Measurements from ENCODE around the gene E2F3.
"Not testable (repeated sequence)": the region's sequence is repeated elsewhere in the genome, so short reads cannot be mapped to it uniquely, and the experiment has no call there.

The E2F3 gene

DNA sequence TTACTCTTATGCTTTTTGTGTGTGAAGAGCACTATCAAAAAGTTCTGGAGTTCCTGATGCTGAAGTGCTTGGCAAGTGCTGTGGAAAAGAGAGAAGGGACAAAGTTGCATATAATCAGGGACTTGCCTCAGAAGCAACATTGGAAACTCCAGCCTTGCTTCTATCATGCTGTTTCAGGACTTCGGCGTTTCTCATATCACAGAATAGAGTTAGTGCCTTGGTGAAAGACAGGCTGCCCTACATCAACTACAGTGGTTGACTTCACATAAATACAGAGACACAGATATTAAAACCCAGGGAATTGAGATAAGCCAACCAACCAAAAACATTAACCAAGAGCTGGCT lies 96.3 kb downstream of the E2F3 start:
- DNase-seq (ENCODE audit: low read depth) = no peak
- TF ChIP-seq, protein P1, sequence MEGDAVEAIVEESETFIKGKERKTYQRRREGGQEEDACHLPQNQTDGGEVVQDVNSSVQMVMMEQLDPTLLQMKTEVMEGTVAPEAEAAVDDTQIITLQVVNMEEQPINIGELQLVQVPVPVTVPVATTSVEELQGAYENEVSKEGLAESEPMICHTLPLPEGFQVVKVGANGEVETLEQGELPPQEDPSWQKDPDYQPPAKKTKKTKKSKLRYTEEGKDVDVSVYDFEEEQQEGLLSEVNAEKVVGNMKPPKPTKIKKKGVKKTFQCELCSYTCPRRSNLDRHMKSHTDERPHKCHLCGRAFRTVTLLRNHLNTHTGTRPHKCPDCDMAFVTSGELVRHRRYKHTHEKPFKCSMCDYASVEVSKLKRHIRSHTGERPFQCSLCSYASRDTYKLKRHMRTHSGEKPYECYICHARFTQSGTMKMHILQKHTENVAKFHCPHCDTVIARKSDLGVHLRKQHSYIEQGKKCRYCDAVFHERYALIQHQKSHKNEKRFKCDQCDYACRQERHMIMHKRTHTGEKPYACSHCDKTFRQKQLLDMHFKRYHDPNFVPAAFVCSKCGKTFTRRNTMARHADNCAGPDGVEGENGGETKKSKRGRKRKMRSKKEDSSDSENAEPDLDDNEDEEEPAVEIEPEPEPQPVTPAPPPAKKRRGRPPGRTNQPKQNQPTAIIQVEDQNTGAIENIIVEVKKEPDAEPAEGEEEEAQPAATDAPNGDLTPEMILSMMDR (IDR thresholded peaks at IDR 0.05; ENCODE audit: insufficient read depth, low read depth, low read length, missing control alignments) = no peak
- no peak overlapping the region for H3K4me3 ChIP-seq (ENCODE audit: low read depth, low read length)

DNA sequence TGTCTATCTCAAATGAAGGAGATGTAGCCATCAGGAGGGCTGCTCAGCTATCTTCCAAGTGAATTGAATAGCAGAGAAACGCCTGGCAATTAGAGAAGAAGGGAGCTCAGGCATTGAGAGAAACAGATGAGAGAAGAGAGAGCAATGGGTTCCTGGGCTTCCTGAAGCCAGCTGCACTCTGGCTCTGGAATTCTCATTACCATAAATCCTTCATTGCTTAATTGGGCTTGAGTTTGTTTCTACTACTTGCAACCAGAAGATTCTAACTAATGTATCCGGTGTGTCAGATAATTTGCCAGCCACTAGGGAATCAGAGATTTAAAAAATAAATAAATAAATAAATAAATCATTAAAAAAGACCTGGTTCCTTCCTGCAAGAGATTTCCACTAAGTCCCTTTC lies 107.5 kb downstream of the E2F3 start:
- TF ChIP-seq, protein P1 (IDR thresholded peaks at IDR 0.05; ENCODE audit: insufficient read depth, low read depth, low read length, missing control alignments) = no peak
- no peak for DNase-seq (ENCODE audit: low read depth)
- no peak overlapping the region for H3K4me3 ChIP-seq (ENCODE audit: low read depth, low read length)

DNA sequence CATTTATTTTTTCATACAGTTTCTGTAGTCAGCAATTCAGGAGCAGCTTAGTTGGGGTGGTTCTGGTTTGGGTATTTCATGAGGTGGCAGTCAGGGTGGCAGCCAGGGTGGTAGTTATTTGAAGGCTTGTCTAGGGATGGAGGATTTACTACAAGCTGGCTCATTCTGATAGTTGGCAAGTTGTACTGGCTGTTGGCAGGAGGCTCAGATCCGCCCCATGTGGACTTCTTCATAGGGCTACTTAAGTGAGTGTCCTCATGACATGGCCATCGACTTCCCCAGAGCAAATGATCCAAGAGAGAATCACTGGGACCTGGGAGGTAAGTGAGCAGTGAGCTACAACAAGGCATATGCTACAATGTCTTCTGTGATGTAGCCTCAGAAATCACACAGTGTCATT lies 110.2 kb downstream of the E2F3 start:
- TF ChIP-seq, protein P1 (IDR thresholded peaks at IDR 0.05; ENCODE audit: insufficient read depth, low read depth, low read length, missing control alignments) = no peak
- no peak overlapping the region for H3K4me3 ChIP-seq (ENCODE audit: low read depth, low read length)
- DNase-seq (ENCODE audit: low read depth) = no peak

DNA sequence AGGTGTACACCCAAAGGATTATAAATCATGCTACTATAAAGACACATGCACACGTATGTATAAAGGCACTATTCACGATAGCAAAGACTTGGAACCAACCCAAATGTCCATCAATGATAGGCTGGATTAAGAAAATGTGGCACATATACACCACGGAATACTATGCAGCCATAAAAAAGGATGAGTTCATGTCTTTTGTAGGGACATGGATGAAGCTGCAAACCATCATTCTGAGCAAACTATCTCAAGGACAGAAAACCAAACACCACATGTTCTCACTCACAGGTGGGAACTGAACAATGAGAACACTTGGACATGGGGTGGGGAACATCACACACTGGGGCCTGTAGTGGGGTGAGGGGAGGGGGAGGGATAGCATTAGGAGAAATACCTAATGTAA lies 123.5 kb downstream of the E2F3 start:
- not testable (repeated sequence) for DNase-seq (ENCODE audit: low read depth); H3K4me3 ChIP-seq (ENCODE audit: low read depth, low read length)

DNA sequence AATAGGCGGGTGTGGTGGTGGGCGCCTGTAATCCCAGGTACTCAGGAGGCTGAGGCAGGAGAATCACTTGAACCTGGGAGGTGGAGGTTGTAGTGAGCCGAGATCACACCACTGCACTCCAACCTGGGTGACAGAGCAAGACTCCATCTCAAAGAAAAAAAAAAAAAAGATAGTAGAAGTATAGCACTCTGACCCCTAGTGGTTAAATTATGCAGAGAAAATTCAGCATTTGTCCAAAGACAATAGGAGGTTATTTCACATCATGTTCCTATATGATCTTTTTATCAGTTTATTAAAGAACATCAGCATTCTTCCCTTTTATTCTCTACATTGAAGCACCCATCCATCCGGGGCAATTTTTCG lies 127.4 kb downstream of the E2F3 start:
- H3K4me3 ChIP-seq (ENCODE audit: low read depth, low read length) = not testable (repeated sequence)
- TF ChIP-seq, protein P1 (IDR thresholded peaks at IDR 0.05; ENCODE audit: insufficient read depth, low read depth, low read length, missing control alignments) = peak; percentile 24
- peak; percentile 59 for DNase-seq (ENCODE audit: low read depth)

DNA sequence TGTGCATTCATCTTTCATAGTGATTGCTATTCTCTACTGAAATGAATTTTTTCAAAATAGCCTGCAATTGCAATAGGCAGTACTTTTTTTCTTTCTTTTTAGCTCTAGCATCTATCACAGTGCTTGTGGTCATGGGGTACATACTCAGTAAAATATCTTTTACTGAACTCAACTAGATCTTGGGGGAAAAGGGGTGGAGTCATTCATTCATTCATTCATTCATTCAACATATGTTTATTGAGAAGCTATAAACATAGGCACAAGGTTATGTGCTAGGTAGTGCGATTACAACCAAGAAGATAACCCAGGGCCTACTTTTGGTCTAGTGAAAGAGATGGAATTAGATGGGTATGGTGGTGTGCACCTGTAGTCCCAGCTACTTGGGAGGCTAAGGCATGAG lies 131.2 kb downstream of the E2F3 start:
- DNase-seq (ENCODE audit: low read depth) = no peak
- H3K4me3 ChIP-seq (ENCODE audit: low read depth, low read length) = no peak overlapping the region
- TF ChIP-seq, protein P1 (IDR thresholded peaks at IDR 0.05; ENCODE audit: insufficient read depth, low read depth, low read length, missing control alignments) = no peak

DNA sequence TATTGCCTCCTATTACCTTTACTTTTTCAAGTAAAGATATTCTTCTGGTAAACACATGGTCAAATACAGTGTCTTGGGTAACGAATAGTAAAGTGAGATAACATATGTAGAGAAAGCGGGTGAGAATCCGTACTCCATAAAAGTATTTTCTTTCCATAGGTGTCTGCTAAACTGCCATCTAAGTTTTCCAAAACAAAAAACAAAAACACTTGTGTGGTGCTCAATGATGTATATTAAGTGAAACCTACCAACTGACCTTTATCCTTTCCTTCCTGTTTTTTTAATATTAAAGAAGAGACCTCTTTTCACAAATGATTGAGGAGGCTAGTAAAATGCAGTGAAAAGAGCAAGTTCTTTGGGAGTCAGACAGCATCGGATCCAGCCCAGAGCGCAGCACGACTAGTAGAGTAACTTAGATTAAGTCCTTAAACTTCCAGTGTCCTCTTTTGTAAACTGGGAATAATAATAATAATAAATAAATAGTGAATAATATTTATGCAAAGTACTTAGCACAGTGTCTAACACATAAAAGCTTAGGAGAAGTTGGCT lies 132.1 kb downstream of the E2F3 start:
- DNase-seq (ENCODE audit: low read depth) = no peak
- peak overlapping the region; percentile 89 for H3K4me3 ChIP-seq (ENCODE audit: low read depth, low read length)
- TF ChIP-seq, protein P1 (IDR thresholded peaks at IDR 0.05; ENCODE audit: insufficient read depth, low read depth, low read length, missing control alignments) = no peak

All from GM12865 (cell line).